Measurements from ENCODE around the gene CALCOCO2.
"Not testable (repeated sequence)": the region's sequence is repeated elsewhere in the genome, so short reads cannot be mapped to it uniquely, and the experiment has no call there.

The CALCOCO2 gene

DNA sequence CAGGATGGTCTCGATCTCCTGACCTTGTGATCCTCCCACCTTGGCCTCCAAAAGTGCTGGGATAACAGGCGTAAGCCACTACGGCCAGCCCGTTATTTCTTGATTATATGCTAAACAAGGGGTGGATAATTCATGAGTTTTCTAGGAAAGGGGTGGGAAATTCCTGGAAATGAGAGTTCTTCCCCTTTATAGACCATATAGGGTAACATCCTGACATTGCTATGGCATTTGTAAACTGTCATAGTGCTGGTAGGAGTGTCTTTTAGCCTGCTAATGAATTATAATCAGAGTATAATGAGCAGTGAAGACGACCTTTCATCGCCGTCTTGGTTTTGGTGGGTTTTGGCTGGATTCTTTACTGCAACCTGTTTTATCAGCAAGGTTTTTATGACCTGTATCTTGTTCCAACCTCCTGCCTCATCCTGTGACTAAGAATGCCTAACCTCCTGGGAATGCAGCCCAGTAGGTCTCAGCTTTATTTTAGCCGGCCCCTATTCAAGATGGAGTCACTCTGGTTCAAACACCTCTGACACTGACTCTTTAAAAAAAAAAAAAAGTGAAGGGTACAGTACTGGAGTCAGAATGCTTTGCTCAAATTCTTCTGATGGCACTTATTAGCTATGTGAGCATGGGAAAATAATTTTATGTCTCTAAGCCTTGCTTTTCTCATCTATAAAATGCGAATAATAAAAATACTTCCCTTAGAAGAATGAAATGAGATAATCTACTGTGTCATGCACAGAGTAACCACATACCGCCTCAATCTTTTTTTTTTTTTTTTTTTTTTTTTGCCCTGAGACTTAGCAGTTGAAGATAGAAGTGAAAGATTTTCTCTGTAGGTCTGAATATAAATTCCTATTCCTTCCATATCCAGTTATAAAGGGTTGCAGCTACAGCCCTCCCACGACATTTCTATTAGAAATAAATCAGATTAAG lies 5.1 kb upstream of the CALCOCO2 start:
- no peak for DNase-seq (ENCODE audit: low read depth)

DNA sequence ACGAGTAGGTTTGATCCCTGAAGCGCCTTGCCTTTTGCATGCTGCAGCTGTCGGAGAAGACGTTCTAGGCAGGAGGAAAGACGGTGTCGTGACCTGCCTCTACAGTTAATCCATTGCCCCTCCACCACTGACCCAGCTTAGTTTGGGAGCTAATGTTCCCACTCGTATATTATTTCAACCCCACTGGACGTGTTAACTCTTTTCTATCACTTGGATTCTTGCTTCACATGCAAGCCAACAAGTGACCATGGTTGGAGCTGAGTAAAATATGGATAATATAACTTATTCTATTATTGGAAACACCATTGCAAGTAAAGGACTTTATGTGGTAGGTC lies 681 bp downstream of the CALCOCO2 start:
- no peak for DNase-seq (ENCODE audit: low read depth)

DNA sequence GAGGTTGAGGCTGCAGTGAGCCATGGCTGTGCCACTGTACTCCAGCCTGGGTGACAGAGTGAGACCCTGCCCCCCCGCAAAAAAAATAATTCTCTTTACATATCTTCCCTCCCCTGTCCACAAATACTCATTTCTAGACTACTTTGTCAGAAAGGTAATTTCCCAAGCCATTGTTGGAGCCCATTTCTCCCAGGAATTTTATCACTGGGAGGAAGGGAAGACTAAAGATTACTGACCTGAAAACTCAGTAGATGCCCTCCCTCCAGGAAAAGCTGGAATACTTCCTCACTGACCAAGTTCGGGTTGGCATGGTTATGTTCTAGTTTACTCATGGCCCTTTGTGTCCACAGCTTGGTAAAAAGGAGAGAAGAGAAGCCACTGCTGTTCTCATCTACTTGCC lies 4.1 kb downstream of the CALCOCO2 start:
- no peak for DNase-seq (ENCODE audit: low read depth)

GRCh38 chr17:48835971-48836370 lies 5.1 kb downstream of the CALCOCO2 start:
- no peak for DNase-seq (ENCODE audit: low read depth)

DNA sequence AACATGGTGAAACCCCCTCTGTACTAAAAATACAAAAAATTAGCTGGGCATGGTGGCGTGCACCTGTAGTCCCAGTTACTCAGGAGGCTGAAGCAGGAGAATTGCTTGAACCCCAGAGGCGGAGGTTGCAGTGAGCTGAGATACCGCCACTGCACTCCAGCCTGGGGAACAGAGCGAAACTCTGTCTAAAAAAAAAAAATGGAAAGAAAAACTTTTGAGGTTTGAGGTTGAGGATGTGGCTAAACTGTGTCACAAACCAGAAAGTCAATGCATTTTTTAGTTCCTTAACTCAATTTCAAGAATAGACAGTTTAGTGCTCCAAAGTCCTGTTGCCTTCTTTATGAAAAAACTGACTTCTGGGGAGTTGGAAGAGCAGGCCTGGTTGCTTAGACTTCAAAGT lies 6.6 kb downstream of the CALCOCO2 start:
- not testable (repeated sequence) for DNase-seq (ENCODE audit: low read depth)

GRCh38 chr17:48840441-48840840 lies 9.6 kb downstream of the CALCOCO2 start:
- no peak for DNase-seq (ENCODE audit: low read depth)

GRCh38 chr17:48841395-48841831 lies 10.6 kb downstream of the CALCOCO2 start:
- DNase-seq (ENCODE audit: low read depth), result no peak

GRCh38 chr17:48842746-48843145 lies 11.9 kb downstream of the CALCOCO2 start:
- no peak for DNase-seq (ENCODE audit: low read depth)

DNA sequence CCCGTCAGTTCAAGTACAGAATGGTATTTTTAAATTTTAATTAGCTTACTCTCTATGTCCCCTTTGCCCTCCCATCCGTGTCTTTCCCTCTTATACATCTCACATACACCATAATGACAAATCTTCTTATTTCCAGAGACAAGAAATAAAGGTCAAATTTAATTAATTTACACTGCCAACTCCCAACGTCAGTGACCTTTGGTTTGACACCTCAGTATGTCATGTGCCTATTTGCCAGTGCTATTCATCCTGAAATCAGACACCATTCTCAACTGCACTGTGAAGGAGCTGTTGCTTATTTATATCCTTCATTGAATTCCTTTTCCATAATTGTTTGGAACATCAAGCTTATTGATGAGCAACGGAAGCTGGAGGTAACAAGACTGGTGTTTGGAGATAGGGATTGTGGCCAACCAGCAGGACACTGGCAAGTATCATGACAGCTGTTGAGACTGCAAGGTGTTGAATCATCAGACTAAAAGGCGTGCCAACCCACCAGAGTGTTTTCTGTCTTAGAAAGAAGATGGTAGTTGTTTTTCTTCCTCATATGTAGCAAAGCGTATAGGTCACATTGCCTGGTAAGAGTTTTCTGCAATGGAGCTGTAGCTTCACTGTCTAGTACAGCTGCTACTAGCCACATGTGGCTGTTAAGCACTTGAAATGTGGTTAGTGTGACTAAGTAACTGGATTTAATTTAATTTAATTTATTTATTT lies 12.5 kb downstream of the CALCOCO2 start:
- no peak for DNase-seq (ENCODE audit: low read depth)

DNA sequence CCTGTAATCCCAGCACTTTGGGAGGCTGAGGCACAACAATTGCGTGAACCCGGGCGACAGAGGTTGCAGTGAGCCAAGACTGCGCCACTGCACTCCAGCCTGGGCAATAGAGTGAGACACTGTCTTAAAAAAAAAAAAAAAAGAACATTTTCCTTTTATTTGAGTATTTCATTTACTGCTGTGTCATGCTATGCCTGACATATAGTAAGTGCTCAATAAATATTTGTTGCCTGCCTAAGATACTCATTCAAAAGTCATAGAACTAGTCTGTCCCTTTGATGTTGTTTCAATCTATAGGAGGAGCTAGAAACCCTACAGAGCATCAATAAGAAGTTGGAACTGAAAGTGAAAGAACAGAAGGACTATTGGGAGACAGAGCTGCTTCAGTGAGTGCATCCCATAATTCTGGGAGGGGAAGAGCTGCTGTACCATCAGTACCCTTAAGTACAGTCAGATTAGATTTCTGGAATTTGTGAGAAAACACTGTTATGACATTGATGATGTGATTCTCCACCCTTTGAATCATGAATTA lies 20.0 kb downstream of the CALCOCO2 start:
- DNase-seq (ENCODE audit: low read depth), result no peak

- DNase-seq (ENCODE audit: low read depth), result no peak
Measured at GRCh38 chr17:48854774-48855476, 24.1 kb downstream of the CALCOCO2 start.

- DNase-seq (ENCODE audit: low read depth), result no peak
Measured at GRCh38 chr17:48856122-48856821, 25.4 kb downstream of the CALCOCO2 start.

DNA sequence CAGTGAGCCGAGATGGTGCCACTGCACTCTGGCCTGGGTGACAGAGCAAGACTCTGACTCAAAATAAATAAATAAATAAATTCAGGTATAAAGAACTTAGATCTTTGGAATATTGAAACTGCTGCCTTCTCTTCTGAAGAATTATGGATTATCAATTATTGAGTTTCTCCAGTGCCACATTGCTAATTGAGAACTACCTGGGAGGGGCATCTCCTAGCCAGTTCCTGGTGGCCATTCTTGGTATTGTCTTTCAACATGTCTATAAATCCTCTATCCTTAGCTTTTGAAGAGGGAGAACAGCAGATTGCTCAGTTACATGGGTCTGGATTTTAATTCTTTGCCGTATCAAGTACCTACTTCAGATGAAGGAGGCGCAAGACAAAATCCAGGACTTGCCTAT lies 29.2 kb downstream of the CALCOCO2 start:
- DNase-seq (ENCODE audit: low read depth), result no peak

GRCh38 chr17:48860456-48860855 lies 29.6 kb downstream of the CALCOCO2 start:
- no peak for DNase-seq (ENCODE audit: low read depth)

- DNase-seq (ENCODE audit: low read depth), result no peak
Measured at GRCh38 chr17:48868916-48869500, 38.2 kb downstream of the CALCOCO2 start.

DNA sequence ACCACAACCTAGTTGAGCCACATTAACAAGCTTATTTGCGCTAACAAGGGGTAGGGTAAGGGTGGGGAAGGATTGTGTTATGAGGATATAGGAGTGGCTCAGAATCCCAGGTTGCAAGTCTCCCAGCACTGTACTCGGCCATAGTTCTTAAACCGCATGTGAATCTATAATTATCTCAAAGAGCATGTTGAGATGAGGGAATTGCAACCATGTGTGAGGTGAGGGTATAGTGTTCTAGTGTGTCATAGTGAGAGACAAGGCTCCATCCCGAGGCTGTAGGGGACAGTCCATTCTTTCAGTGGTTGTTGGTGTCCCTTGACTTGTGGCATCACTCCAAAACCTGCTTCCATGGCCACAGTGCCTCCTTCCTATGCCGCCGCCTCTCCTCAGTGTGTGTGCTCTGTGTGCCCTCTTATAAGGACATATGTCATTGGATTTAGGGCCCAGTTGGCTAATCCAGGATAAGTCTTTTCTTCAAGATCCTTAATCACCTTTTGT lies 39.0 kb downstream of the CALCOCO2 start:
- no peak for DNase-seq (ENCODE audit: low read depth)

- no peak for DNase-seq (ENCODE audit: low read depth)
Measured at GRCh38 chr17:48871035-48871550, 40.3 kb downstream of the CALCOCO2 start.

DNA sequence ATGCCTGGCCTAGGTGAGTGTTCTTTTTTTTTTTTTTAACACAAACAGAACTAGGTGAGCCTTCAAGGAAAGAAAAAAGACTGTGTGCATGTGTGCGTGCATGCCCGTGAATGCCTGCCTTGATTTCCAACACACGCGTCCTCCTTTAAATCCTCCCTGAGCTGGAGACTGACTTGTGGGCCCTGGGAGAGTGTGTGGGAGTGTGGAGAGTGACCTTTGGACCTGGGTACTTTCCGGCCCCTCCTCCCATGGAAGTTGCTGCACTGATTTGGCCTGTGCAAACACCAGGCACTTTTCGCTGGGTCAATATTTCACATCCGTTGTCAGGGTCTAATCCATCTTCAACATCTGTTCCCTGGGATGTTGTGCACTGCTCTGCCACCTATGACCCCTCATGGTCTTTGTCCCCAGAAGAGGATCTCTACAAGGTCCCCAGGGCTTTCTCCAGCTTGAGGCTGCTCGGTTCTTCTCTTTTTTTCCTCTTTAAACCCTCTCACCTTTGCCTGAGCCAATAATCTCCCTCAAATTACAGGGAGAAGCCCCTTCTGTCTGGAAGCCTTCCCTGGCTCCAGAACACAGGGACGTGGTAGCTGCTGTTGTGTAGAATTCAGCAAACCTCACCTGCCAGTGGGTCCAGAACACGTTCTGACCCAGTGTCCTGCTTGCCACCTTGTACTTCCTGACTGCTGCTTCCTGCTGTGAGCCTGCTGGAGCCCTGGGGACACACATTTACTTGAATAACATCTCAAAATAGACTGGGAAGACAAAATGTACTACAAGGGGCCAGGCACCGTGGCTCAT lies 40.9 kb downstream of the CALCOCO2 start:
- DNase-seq (ENCODE audit: low read depth), result no peak

- not testable (repeated sequence) for DNase-seq (ENCODE audit: low read depth)
Measured at GRCh38 chr17:48872409-48872808, 41.6 kb downstream of the CALCOCO2 start.

DNA sequence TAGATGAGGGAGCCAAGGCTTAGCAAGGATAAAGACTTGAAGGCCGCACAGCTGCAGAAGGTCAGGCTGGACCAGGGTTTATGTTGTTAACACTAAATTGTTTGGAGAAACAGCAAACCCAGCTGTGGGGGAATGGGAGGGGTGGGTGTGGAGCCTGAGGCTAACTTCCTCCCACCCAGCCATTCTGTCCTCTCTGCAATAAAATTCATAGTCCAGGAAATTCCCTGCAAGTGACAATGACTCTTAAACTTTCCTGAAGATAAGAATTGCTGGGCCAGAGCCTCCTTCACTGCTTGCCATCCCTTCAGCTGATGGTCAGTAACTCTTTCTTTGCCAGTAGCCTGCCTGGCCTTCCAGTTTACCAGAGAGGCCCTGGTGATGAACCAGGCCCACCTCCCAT lies 42.4 kb downstream of the CALCOCO2 start:
- no peak for DNase-seq (ENCODE audit: low read depth)
